ENCODE data around the gene GJC3. TPM values are rescaled to one million over a fixed set of nuclear protein-coding genes. Genes with fewer than 3 reads are reported as not detected.

GJC3 gene
- total and polyA plus RNA-seq, 2 of the 13 experiments (the other 11 are each of a cell fraction or from before 2014, with no cell fraction given): 0.75 to 1.4 TPM

DNA sequence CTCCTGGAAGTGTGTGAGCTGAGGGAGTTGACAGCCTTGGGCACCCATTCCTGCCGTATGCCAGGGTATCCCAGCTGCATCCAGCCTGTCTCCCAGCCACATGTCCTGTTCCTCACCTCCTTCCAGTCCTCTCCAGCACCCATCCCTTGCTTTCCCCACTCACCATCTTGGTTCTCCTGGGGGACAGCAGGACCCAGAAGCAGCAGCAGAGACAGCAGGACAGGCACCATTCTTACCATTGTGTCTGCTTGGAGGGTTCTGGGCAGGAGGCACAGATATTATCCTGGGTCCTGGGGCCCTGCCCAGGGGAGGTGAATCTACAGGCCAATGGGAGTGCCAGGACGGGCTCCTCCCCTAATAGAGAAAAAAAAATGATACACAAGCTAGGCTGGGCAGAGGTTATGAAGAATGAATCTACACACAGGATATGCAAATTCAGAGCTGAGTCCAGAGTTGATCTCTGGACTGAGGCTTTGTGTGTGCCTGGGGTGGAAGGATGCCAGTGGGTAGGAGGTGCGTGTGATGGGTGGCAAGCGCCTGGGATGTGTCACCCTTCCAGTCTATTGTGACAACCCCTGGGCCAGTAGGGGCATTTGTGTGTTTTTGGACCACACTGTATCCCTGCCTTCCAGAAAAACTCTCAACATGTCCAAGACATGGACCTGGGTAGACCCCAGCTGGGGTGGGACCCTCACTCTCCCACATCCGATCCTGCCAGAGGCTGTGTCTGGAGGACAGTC is 46.5 kb upstream of the GJC3 start, which contains the start of gene AZGP1 (continued):
- TF ChIP-seq, protein P1, sequence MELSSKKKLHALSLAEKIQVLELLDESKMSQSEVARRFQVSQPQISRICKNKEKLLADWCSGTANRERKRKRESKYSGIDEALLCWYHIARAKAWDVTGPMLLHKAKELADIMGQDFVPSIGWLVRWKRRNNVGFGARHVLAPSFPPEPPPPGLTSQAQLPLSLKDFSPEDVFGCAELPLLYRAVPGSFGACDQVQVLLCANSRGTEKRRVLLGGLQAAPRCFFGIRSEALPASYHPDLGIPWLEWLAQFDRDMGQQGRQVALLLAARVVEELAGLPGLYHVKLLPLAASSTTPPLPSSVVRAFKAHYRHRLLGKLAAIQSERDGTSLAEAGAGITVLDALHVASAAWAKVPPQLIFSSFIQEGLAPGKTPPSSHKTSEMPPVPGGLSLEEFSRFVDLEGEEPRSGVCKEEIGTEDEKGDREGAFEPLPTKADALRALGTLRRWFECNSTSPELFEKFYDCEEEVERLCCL (CRISPR knock-in tag; IDR thresholded peaks at IDR 0.05; ENCODE audit: borderline replicate concordance): no peak
- TF ChIP-seq, protein P2, sequence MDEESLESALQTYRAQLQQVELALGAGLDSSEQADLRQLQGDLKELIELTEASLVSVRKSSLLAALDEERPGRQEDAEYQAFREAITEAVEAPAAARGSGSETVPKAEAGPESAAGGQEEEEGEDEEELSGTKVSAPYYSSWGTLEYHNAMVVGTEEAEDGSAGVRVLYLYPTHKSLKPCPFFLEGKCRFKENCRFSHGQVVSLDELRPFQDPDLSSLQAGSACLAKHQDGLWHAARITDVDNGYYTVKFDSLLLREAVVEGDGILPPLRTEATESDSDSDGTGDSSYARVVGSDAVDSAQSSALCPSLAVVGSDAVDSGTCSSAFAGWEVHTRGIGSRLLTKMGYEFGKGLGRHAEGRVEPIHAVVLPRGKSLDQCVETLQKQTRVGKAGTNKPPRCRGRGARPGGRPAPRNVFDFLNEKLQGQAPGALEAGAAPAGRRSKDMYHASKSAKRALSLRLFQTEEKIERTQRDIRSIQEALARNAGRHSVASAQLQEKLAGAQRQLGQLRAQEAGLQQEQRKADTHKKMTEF (CRISPR knock-in tag; IDR thresholded peaks at IDR 0.05): peak; percentile 55
- TF ChIP-seq TBX3 (IDR thresholded peaks at IDR 0.05; ENCODE audit: borderline replicate concordance): no peak
- no peak for TF ChIP-seq PHF20 (CRISPR knock-in tag; IDR thresholded peaks at IDR 0.05)
- no peak for TF ChIP-seq RFX3 (CRISPR knock-in tag; IDR thresholded peaks at IDR 0.05)
- TF ChIP-seq, protein P3, sequence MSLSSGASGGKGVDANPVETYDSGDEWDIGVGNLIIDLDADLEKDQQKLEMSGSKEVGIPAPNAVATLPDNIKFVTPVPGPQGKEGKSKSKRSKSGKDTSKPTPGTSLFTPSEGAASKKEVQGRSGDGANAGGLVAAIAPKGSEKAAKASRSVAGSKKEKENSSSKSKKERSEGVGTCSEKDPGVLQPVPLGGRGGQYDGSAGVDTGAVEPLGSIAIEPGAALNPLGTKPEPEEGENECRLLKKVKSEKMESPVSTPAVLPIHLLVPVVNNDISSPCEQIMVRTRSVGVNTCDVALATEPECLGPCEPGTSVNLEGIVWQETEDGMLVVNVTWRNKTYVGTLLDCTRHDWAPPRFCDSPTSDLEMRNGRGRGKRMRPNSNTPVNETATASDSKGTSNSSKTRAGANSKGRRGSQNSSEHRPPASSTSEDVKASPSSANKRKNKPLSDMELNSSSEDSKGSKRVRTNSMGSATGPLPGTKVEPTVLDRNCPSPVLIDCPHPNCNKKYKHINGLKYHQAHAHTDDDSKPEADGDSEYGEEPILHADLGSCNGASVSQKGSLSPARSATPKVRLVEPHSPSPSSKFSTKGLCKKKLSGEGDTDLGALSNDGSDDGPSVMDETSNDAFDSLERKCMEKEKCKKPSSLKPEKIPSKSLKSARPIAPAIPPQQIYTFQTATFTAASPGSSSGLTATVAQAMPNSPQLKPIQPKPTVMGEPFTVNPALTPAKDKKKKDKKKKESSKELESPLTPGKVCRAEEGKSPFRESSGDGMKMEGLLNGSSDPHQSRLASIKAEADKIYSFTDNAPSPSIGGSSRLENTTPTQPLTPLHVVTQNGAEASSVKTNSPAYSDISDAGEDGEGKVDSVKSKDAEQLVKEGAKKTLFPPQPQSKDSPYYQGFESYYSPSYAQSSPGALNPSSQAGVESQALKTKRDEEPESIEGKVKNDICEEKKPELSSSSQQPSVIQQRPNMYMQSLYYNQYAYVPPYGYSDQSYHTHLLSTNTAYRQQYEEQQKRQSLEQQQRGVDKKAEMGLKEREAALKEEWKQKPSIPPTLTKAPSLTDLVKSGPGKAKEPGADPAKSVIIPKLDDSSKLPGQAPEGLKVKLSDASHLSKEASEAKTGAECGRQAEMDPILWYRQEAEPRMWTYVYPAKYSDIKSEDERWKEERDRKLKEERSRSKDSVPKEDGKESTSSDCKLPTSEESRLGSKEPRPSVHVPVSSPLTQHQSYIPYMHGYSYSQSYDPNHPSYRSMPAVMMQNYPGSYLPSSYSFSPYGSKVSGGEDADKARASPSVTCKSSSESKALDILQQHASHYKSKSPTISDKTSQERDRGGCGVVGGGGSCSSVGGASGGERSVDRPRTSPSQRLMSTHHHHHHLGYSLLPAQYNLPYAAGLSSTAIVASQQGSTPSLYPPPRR (CRISPR knock-in tag; IDR thresholded peaks at IDR 0.05; ENCODE audit: borderline replicate concordance): 0 out of 2 replicates have a peak, but pooled peaks have one; percentile 39
- TF ChIP-seq SMC3 (IDR thresholded peaks at IDR 0.05; ENCODE audit: low read length): no peak
- TF ChIP-seq, protein P4, sequence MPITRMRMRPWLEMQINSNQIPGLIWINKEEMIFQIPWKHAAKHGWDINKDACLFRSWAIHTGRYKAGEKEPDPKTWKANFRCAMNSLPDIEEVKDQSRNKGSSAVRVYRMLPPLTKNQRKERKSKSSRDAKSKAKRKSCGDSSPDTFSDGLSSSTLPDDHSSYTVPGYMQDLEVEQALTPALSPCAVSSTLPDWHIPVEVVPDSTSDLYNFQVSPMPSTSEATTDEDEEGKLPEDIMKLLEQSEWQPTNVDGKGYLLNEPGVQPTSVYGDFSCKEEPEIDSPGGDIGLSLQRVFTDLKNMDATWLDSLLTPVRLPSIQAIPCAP (CRISPR knock-in tag; IDR thresholded peaks at IDR 0.05; ENCODE audit: low read depth): no peak
- TF ChIP-seq ZNF451 (CRISPR knock-in tag; IDR thresholded peaks at IDR 0.05): peak; percentile 57; the same call in 1 of the 2 replicates
- TF ChIP-seq, protein P5, sequence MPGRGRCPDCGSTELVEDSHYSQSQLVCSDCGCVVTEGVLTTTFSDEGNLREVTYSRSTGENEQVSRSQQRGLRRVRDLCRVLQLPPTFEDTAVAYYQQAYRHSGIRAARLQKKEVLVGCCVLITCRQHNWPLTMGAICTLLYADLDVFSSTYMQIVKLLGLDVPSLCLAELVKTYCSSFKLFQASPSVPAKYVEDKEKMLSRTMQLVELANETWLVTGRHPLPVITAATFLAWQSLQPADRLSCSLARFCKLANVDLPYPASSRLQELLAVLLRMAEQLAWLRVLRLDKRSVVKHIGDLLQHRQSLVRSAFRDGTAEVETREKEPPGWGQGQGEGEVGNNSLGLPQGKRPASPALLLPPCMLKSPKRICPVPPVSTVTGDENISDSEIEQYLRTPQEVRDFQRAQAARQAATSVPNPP (CRISPR knock-in tag; IDR thresholded peaks at IDR 0.05): no peak
- TF ChIP-seq GLI4 (CRISPR knock-in tag; IDR thresholded peaks at IDR 0.05; ENCODE audit: borderline replicate concordance): no peak
- TF ChIP-seq HOXA9 (CRISPR knock-in tag; IDR thresholded peaks at IDR 0.05; ENCODE audit: borderline replicate concordance): no peak
- TF ChIP-seq, protein P6, sequence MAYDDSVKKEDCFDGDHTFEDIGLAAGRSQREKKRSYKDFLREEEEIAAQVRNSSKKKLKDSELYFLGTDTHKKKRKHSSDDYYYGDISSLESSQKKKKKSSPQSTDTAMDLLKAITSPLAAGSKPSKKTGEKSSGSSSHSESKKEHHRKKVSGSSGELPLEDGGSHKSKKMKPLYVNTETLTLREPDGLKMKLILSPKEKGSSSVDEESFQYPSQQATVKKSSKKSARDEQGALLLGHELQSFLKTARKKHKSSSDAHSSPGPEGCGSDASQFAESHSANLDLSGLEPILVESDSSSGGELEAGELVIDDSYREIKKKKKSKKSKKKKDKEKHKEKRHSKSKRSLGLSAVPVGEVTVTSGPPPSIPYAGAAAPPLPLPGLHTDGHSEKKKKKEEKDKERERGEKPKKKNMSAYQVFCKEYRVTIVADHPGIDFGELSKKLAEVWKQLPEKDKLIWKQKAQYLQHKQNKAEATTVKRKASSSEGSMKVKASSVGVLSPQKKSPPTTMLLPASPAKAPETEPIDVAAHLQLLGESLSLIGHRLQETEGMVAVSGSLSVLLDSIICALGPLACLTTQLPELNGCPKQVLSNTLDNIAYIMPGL (CRISPR knock-in tag; IDR thresholded peaks at IDR 0.05; ENCODE audit: borderline replicate concordance in 1 of 2, low read depth in 1 of 2): no peak
- no peak for TF ChIP-seq XBP1 (CRISPR knock-in tag; IDR thresholded peaks at IDR 0.05)

Data from HepG2 (cell line).